ENCODE data around the gene TMC8. TPM values are rescaled to one million over a fixed set of nuclear protein-coding genes. Genes with fewer than 3 reads are reported as not detected.

TMC8 gene
- total and polyA plus RNA-seq, 2 donors (not counting 3 experiments of a cell fraction or from before 2014, with no cell fraction given): 0.07 to 1.3 TPM

- Histone ChIP-seq H3K27ac (ENCODE audit: insufficient read depth, low read depth, low read length) (no peak overlapping the region), H3K9me1 (replicated peaks; ENCODE audit: control insufficient read depth, extremely low read depth, insufficient read depth, low read length) (no peaks in the 10 kb centered on the region), H3K9me3 (replicated peaks; ENCODE audit: control insufficient read depth, insufficient read depth, low read length) (no peaks in the 10 kb centered on the region), H2AFZ (ENCODE audit: low read depth, low read length) (no peak overlapping the region), H3K4me3 (replicated peaks in 1 of 3; ENCODE audit: insufficient read depth in 1 of 3, low read depth in 1 of 3, low read length in 3 of 3) (no peak overlapping the region), H3K27me3 (ENCODE audit: control insufficient read depth in 2 of 2, insufficient read depth in 2 of 2, low read length in 2 of 2) (no peaks in the 10 kb centered on the region), H3K4me1 (ENCODE audit: control insufficient read depth, extremely low read depth, insufficient read depth, low read length) (no peaks in the 10 kb centered on the region), H3K36me3 (ENCODE audit: control insufficient read depth in 2 of 2, extremely low read depth in 1 of 2, insufficient read depth in 2 of 2, low read length in 2 of 2) (peaks cover 0 to 10% of the 10 kb centered on the region in 2 experiments), H4K20me1 (replicated peaks; ENCODE audit: control insufficient read depth, extremely low read depth, insufficient read depth, low read length) (no peaks in the 10 kb centered on the region), H3K79me2 (ENCODE audit: control insufficient read depth, insufficient read depth, low read length) (no peaks in the 10 kb centered on the region), H3K4me2 (ENCODE audit: insufficient read depth, low read length) (no peak overlapping the region), H3K9ac (replicated peaks; ENCODE audit: extremely low read depth, insufficient read depth, low read length) (no peak overlapping the region)
- CTCF ChIA-PET: interaction anchor here (1.0 to 4.8 kb wide), 5 partner anchors 9 to 303 kb away, joined by 3 to 17 read pairs (median 3); no protein-coding TSS in a partner anchor
- TF ChIP-seq MYC (IDR thresholded peaks at IDR 0.05; ENCODE audit: low read depth, low read length): no peak
- no peak for TF ChIP-seq POLR2A (IDR thresholded peaks at IDR 0.05; ENCODE audit: low read depth, low read length)
- no peak for TF ChIP-seq FOS (IDR thresholded peaks at IDR 0.05; ENCODE audit: borderline replicate concordance, insufficient read depth, low read length)
- no peak for TF ChIP-seq POLR2AphosphoS5 (IDR thresholded peaks at IDR 0.05; ENCODE audit: insufficient read depth, low read depth, low read length)
- no peak for TF ChIP-seq JUN (IDR thresholded peaks at IDR 0.05; ENCODE audit: borderline replicate concordance, insufficient read depth, insufficient read length, low read depth)
- no peak for TF ChIP-seq EZH2 (IDR thresholded peaks at IDR 0.05; ENCODE audit: borderline replicate concordance, low read depth, low read length, severe bottlenecking)
- TF ChIP-seq GATA2 (IDR thresholded peaks at IDR 0.05; ENCODE audit: insufficient read depth, insufficient read length, low read depth, low read length): no peak
- no peak for TF ChIP-seq CTCF (IDR thresholded peaks at IDR 0.05; ENCODE audit: extremely low read depth in 1 of 2, insufficient read depth in 1 of 2, low read depth in 1 of 2, low read length in 2 of 2)
- TF ChIP-seq MAX (IDR thresholded peaks at IDR 0.05; ENCODE audit: insufficient read depth, insufficient read length): no peak
- BruUV-seq (replicated peaks): no TSS peak
- DNase-seq (ENCODE audit: low read depth, low spot score) (no peak), FAIRE-seq (no peak)
- POLR2A ChIA-PET: no interaction called here
- intact Hi-C loops (cut with micrococcal nuclease) (no loop called here), dilution Hi-C loops (cut with MboI; ENCODE audit: extremely low pct_ligation_motif_present, low sequenced_read_pairs) (no loop called here)
Measured at GRCh38 chr17:78118801-78119241, 11.8 kb upstream of the TMC8 start.
